HuH-7.5 (cell line): ENCODE data around the gene SNRPB.

Experiments used
- DNase-seq: peaks from one replicate; pipeline ENCODE4 v3.0.0; 2011; ENCODE audit warnings: low spot score

SNRPB gene

GRCh38 chr20:2473516-2473915, 2.9 kb upstream of the SNRPB start:
- DNase-seq, result no peak

GRCh38 chr20:2469991-2470422, 582 bp downstream of the SNRPB start:
- DNase-seq, result peak; percentile 59

GRCh38 chr20:2468581-2469407, 1.8 kb downstream of the SNRPB start:
- DNase-seq, result no peak

- DNase-seq, result no peak
Measured at GRCh38 chr20:2467412-2467811, 3.2 kb downstream of the SNRPB start.

GRCh38 chr20:2465100-2465499, 5.5 kb downstream of the SNRPB start:
- no peak for DNase-seq

GRCh38 chr20:2463616-2464365, 6.8 kb downstream of the SNRPB start:
- DNase-seq, result no peak

GRCh38 chr20:2462484-2462883, 8.1 kb downstream of the SNRPB start:
- DNase-seq, result no peak

- DNase-seq, result no peak
Measured at GRCh38 chr20:2460752-2461424, 9.7 kb downstream of the SNRPB start.

GRCh38 chr20:2459981-2460751, 10.4 kb downstream of the SNRPB start:
- no peak for DNase-seq

GRCh38 chr20:2458919-2459499, 11.6 kb downstream of the SNRPB start:
- no peak for DNase-seq

- no peak for DNase-seq
Measured at GRCh38 chr20:2455771-2456497, 14.7 kb downstream of the SNRPB start.

- no peak for DNase-seq
Measured at GRCh38 chr20:2453792-2454191, 16.8 kb downstream of the SNRPB start.

- DNase-seq, result peak; percentile 60
Measured at GRCh38 chr20:2451939-2452732, 18.5 kb downstream of the SNRPB start.

- DNase-seq, result no peak
Measured at GRCh38 chr20:2451422-2451821, 19.2 kb downstream of the SNRPB start.

GRCh38 chr20:2449386-2449785, 21.2 kb downstream of the SNRPB start:
- DNase-seq, result no peak

GRCh38 chr20:2446845-2447244, 23.7 kb downstream of the SNRPB start:
- DNase-seq, result no peak

GRCh38 chr20:2431185-2431584, 39.4 kb downstream of the SNRPB start:
- no peak for DNase-seq

- DNase-seq, result no peak
Measured at GRCh38 chr20:2430538-2430937, 40.1 kb downstream of the SNRPB start.

- DNase-seq, result no peak
Measured at GRCh38 chr20:2429051-2429450, 41.5 kb downstream of the SNRPB start.

GRCh38 chr20:2421247-2421646, 49.3 kb downstream of the SNRPB start:
- no peak for DNase-seq
